Neuronal stem cell (in vitro differentiated cells): ENCODE results near the gene TTBK1.
A peak's percentile ranks its signal among the peaks of the same experiment; 100 is the strongest.

ENCODE experiments used
- DNase-seq: peaks from one replicate; pipeline ENCODE4 v3.0.0-alpha.2; 2013; ENCODE audit warnings: low spot score
- H2AFZ ChIP-seq: one replicate; pipeline ENCODE4 v1.6.1; 2013; ENCODE audit warnings: mild to moderate bottlenecking, low read length, inconsistent platforms
- H2AK5ac ChIP-seq: 2 replicates; pipeline ENCODE4 v1.6.1; 2013; ENCODE audit warnings: low read depth, mild to moderate bottlenecking, inconsistent platforms, low read length, moderate library complexity, mixed read lengths
- H2BK120ac ChIP-seq: 2 replicates; pipeline ENCODE4 v1.6.1; 2013; ENCODE audit warnings: low read depth, mild to moderate bottlenecking, inconsistent platforms, low read length, moderate library complexity, mixed read lengths
- H2BK12ac ChIP-seq: one replicate; pipeline ENCODE4 v1.6.1; 2013; ENCODE audit warnings: low read length, inconsistent platforms
- H2BK15ac ChIP-seq: 2 replicates; pipeline ENCODE4 v1.6.1; 2013; ENCODE audit warnings: mild to moderate bottlenecking, low read length, inconsistent platforms, mixed read lengths
- H2BK5ac ChIP-seq: one replicate; pipeline ENCODE4 v1.6.1; 2013; ENCODE audit warnings: inconsistent platforms, mild to moderate bottlenecking, low read length, moderate library complexity
- H3K14ac ChIP-seq: one replicate; pipeline ENCODE4 v1.6.1; 2013; ENCODE audit warnings: low read length, inconsistent platforms
- H3K18ac ChIP-seq: 2 replicates; pipeline ENCODE4 v1.6.1; 2013; ENCODE audit warnings: low read length, inconsistent platforms
- H3K23ac ChIP-seq: 2 replicates; pipeline ENCODE4 v1.6.1; 2013; ENCODE audit warnings: low read depth, mild to moderate bottlenecking, mixed read lengths, low read length, inconsistent platforms; ENCODE audit not compliant: poor library complexity
- H3K27ac ChIP-seq: replicated peaks from 3 replicates; pipeline ENCODE4 v1.5.1; 2013; ENCODE audit warnings: low read length, inconsistent platforms
- H3K27me3 ChIP-seq, 3 experiments: 2 replicates each; pipeline ENCODE4 v1.6.1; 2013; ENCODE audit warnings: low read length in 3 of 3, mild to moderate bottlenecking in 2 of 3, inconsistent platforms in 1 of 3, low read depth in 1 of 3, mixed read lengths in 1 of 3, moderate library complexity in 1 of 3; ENCODE audit not compliant: control insufficient read depth in 3 of 3, insufficient read depth in 3 of 3
- H3K36me3 ChIP-seq, 2 donors: replicated peaks in 1 of 2; 2 replicates each; pipeline ENCODE4 v1.6.1; 2013; ENCODE audit warnings: low read length in 2 of 2; ENCODE audit not compliant: control insufficient read depth in 2 of 2, insufficient read depth in 2 of 2
- H3K4ac ChIP-seq: 2 replicates; pipeline ENCODE4 v1.6.1; 2013; ENCODE audit warnings: inconsistent platforms, mild to moderate bottlenecking, low read length, moderate library complexity
- H3K4me1 ChIP-seq, 2 donors: 1 replicate in 1 of 2; 2 replicates in 1 of 2; pipeline ENCODE4 v1.6.1; 2013; ENCODE audit warnings: low read length in 2 of 2, low read depth in 1 of 2; ENCODE audit not compliant: control insufficient read depth in 2 of 2, insufficient read depth in 1 of 2
- H3K4me2 ChIP-seq: one replicate; pipeline ENCODE4 v1.6.1; 2013; ENCODE audit warnings: mild to moderate bottlenecking, low read length, inconsistent platforms; ENCODE audit not compliant: insufficient read depth, poor library complexity, severe bottlenecking
- H3K4me3 ChIP-seq, 2 donors: 2 replicates each; pipeline ENCODE4 v1.5.1; 2013; ENCODE audit warnings: low read length in 2 of 2, mild to moderate bottlenecking in 2 of 2, inconsistent platforms in 1 of 2, moderate library complexity in 1 of 2
- H3K79me1 ChIP-seq: one replicate; pipeline ENCODE4 v1.6.1; 2013; ENCODE audit warnings: low read depth, mild to moderate bottlenecking, inconsistent platforms, low read length, moderate library complexity
- H3K9ac ChIP-seq: one replicate; pipeline ENCODE4 v1.6.1; 2013; ENCODE audit warnings: mild to moderate bottlenecking, low read depth, low read length, inconsistent platforms; ENCODE audit not compliant: poor library complexity
- H3K9me3 ChIP-seq, 2 donors: replicated peaks in 1 of 2; 2 replicates each; pipeline versions ENCODE3 to v1.6.1; 2013; ENCODE audit warnings: low read length in 2 of 2, mild to moderate bottlenecking in 2 of 2, inconsistent platforms in 1 of 2, low read depth in 1 of 2, mixed read lengths in 1 of 2, moderate library complexity in 1 of 2; ENCODE audit not compliant: control insufficient read depth in 2 of 2, insufficient read depth in 1 of 2
- H4K8ac ChIP-seq: one replicate; pipeline ENCODE4 v1.6.1; 2013; ENCODE audit warnings: low read depth, mild to moderate bottlenecking, inconsistent platforms, low read length, moderate library complexity
- H4K91ac ChIP-seq: one replicate; pipeline ENCODE4 v1.6.1; 2013; ENCODE audit warnings: low read length, low read depth, mild to moderate bottlenecking, inconsistent platforms; ENCODE audit not compliant: poor library complexity
- WGBS, 2 donors: extraction: QIAGEN DNeasy Blood & Tissue Kit; methylation state at CpG; one replicate each; pipeline ENCODE4 v1.1.7; 2013; ENCODE audit warnings: missing lambda C conversion rate in 2 of 2, mixed read lengths in 1 of 2; ENCODE audit not compliant: insufficient read length in 2 of 2, insufficient replicate concordance in 1 of 2; ENCODE audit errors: extremely low coverage in 2 of 2; 5-methylcytosine and 5-hydroxymethylcytosine counted together

Gene TTBK1

DNA sequence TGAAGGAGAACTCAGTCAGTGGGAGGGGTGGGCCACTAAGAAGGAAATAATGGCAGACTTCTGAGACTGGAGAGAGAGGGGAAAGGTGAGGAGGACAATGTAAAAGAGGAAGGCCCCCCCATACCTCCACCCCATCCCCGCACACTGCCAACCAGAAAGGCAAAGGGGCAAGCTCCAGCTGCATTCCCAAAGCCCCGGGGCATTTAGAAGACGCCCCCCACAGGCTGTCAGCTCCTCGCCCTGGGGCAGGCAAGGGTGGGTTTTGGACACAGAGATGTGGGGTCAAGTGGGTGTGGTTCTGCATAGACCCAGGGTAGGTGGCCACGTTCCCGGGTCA is 34.0 kb downstream of the TTBK1 start:
- H3K9me3 ChIP-seq = no peaks in the 10 kb centered on the region
- H3K23ac ChIP-seq = peak overlapping the region; percentile 28
- peak overlapping the region; percentile 85 for H2AK5ac ChIP-seq
- H3K18ac ChIP-seq = peak overlapping the region; percentile 76
- H3K14ac ChIP-seq = no peak overlapping the region
- H2BK120ac ChIP-seq = peak overlapping the region; percentile 23
- no peak overlapping the region for H3K4ac ChIP-seq
- H3K79me1 ChIP-seq = no peaks in the 10 kb centered on the region
- no peak overlapping the region for H3K27ac ChIP-seq
- H3K4me1 ChIP-seq = peaks cover 24 to 32% of the 10 kb centered on the region in 2 donors
- peak overlapping the region; percentile 45 for H2BK5ac ChIP-seq
- peaks cover 0 to 34% (median 18%) of the 10 kb centered on the region in 3 experiments for H3K27me3 ChIP-seq
- H2BK12ac ChIP-seq = peak overlapping the region; percentile 69
- H2AFZ ChIP-seq = no peak overlapping the region
- no peaks in the 10 kb centered on the region for H3K36me3 ChIP-seq
- no peak overlapping the region for H3K9ac ChIP-seq
- no CpG with 5 or more reads among the region's 6 CpGs for WGBS, 2 donors
- H2BK15ac ChIP-seq = peak overlapping the region; percentile 72
- no peak overlapping the region for H4K91ac ChIP-seq
- no peak for DNase-seq
- no peak overlapping the region for H3K4me3 ChIP-seq
- no peak overlapping the region for H3K4me2 ChIP-seq
- H4K8ac ChIP-seq = no peak overlapping the region

DNA sequence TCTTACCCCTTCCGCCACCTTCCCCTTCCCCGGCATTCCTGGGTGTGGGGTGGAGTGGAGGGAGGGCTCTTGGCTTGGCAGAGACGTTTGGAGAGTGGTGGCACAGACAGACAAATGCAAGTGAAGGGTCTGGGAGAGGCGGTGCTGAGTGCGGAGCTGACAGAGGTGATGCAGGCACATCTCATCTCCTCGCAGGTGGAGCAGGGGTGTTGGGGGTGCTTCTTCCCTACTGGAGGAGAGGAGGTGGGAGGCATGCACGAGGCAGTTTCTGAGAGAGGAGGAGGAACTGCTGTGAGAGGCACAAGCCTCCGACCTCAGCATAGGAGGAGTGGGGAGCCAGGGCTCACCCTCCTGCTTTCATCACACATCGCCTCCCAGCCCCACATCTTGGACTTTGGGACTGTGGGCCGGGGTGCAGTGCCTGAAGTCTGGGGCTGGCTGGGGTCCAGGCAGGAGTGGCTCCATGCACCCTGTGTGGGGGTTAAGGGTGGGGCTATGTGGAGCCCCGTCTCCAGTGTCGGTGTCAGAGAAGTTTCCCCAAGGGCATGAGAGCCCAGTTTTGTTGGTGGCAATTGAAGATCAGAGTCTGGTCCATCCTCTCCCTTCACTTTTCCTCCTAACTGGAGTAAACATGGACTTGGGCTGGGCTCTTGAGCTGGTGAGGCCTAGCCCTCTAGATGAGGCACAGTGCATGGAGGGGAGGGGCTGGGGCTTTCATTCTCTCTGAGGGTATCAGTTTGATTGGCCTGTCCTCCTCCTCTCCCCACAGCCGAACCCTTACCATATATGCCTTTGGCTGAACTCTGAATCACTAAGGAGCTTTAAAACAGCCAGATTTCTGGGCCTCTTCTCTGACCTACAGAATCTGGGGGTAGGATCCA is 34.6 kb downstream of the TTBK1 start:
- peak overlapping the region; percentile 40 for H4K91ac ChIP-seq
- peak overlapping the region; percentile 87 for H2BK12ac ChIP-seq
- no peaks in the 10 kb centered on the region for H3K36me3 ChIP-seq
- peak overlapping the region; percentile 76 for H3K18ac ChIP-seq
- H3K14ac ChIP-seq = no peak overlapping the region
- no peak overlapping the region for H3K27ac ChIP-seq
- peak overlapping the region; percentile 28 for H3K23ac ChIP-seq
- H3K79me1 ChIP-seq = no peaks in the 10 kb centered on the region
- peak overlapping the region; percentile 68 for H3K9ac ChIP-seq
- peak overlapping the region; percentile 44 for H3K4ac ChIP-seq
- H2BK120ac ChIP-seq = peak overlapping the region; percentile 22
- peak overlapping the region; percentile 85 for H2AK5ac ChIP-seq
- no peak overlapping the region for H3K4me3 ChIP-seq
- peak overlapping the region; percentile 34 for H2AFZ ChIP-seq
- H3K4me1 ChIP-seq = peaks cover 24 to 32% of the 10 kb centered on the region in 2 donors
- H3K9me3 ChIP-seq = no peaks in the 10 kb centered on the region
- H3K27me3 ChIP-seq = peaks cover 0 to 34% (median 18%) of the 10 kb centered on the region in 3 experiments
- no peak overlapping the region for H4K8ac ChIP-seq
- H2BK15ac ChIP-seq = peak overlapping the region; percentile 93
- no CpG with 5 or more reads among the region's 13 CpGs for WGBS, 2 donors
- no peak for DNase-seq
- no peak overlapping the region for H3K4me2 ChIP-seq
- no peak overlapping the region for H2BK5ac ChIP-seq

GRCh38 chr6:43278524-43279078 is 35.3 kb downstream of the TTBK1 start:
- Histone ChIP-seq H3K4me2 (no peak overlapping the region), H3K14ac (no peak overlapping the region), H2BK12ac (no peak overlapping the region), H3K18ac (no peak overlapping the region), H4K8ac (no peak overlapping the region), H3K36me3 (no peaks in the 10 kb centered on the region), H2BK5ac (no peak overlapping the region), H3K4me3 (no peak overlapping the region), H3K23ac (no peak overlapping the region), H3K27me3 (peaks cover 0 to 29% (median 18%) of the 10 kb centered on the region in 3 experiments), H3K4me1 (peaks cover 24 to 32% of the 10 kb centered on the region in 2 donors), H2AFZ (peak overlapping the region; percentile 34), H3K79me1 (no peaks in the 10 kb centered on the region), H2BK120ac (no peak overlapping the region), H3K9me3 (no peaks in the 10 kb centered on the region), H3K27ac (no peak overlapping the region), H4K91ac (no peak overlapping the region), H3K9ac (no peak overlapping the region), H3K4ac (no peak overlapping the region), H2AK5ac (peak overlapping the region; percentile 34), H2BK15ac (no peak overlapping the region)
- no CpG with 5 or more reads among the region's 4 CpGs for WGBS, 2 donors
- no peak for DNase-seq

- Histone ChIP-seq H2BK12ac (no peak overlapping the region), H3K27me3 (peaks cover 0 to 15% (median 6%) of the 10 kb centered on the region in 3 experiments), H3K9ac (no peak overlapping the region), H4K8ac (no peak overlapping the region), H3K36me3 (no peaks in the 10 kb centered on the region), H3K27ac (no peak overlapping the region), H3K4me3 (no peak overlapping the region), H3K79me1 (no peaks in the 10 kb centered on the region), H3K4me2 (no peak overlapping the region), H3K9me3 (no peaks in the 10 kb centered on the region), H2AFZ (no peak overlapping the region), H2BK5ac (no peak overlapping the region), H3K14ac (no peak overlapping the region), H2BK120ac (no peak overlapping the region), H3K4ac (no peak overlapping the region), H3K4me1 (peaks cover 24 to 30% of the 10 kb centered on the region in 2 donors), H4K91ac (no peak overlapping the region), H2AK5ac (no peak overlapping the region), H3K23ac (no peak overlapping the region), H2BK15ac (peak overlapping the region; percentile 8), H3K18ac (peak overlapping the region; percentile 19)
- WGBS, 2 donors = no CpG with 5 or more reads among the region's 2 CpGs
- DNase-seq = no peak
Observed at GRCh38 chr6:43280234-43280633, 37.0 kb downstream of the TTBK1 start.
